Esophagus (tissue), 2 donors: Measurements from ENCODE around the gene CCDC187. TPM values are rescaled to one million over a fixed set of nuclear protein-coding genes. Genes with fewer than 3 reads are reported as not detected.
"Not testable (repeated sequence)": the region's sequence is repeated elsewhere in the genome, so short reads cannot be mapped to it uniquely, and the experiment has no call there.

Source experiments
- H3K27ac ChIP-seq, 2 donors: one replicate each; pipeline ENCODE4 v1.5.1; 2013; ENCODE audit warnings: low read depth in 2 of 2, mild to moderate bottlenecking in 2 of 2, inconsistent platforms in 1 of 2, low read length in 1 of 2, moderate library complexity in 1 of 2
- H3K27me3 ChIP-seq, 2 donors: one replicate each; pipeline ENCODE4 v1.6.1; 2013; ENCODE audit warnings: low read length in 2 of 2, control low read depth in 1 of 2, mild to moderate bottlenecking in 1 of 2; ENCODE audit not compliant: insufficient read depth in 2 of 2, control insufficient read depth in 1 of 2
- H3K36me3 ChIP-seq, 2 donors: one replicate each; pipeline ENCODE4 v1.6.1; 2013; ENCODE audit warnings: low read length in 1 of 2; ENCODE audit not compliant: control insufficient read depth in 2 of 2, insufficient read depth in 2 of 2
- H3K4me1 ChIP-seq, 2 donors: one replicate each; pipeline ENCODE4 v1.6.1; 2013; ENCODE audit warnings: low read length in 1 of 2; ENCODE audit not compliant: control insufficient read depth in 2 of 2, insufficient read depth in 2 of 2
- H3K4me3 ChIP-seq, 2 donors: one replicate each; pipeline ENCODE4 v1.5.1; 2013; ENCODE audit warnings: low read length in 2 of 2, mild to moderate bottlenecking in 2 of 2, low read depth in 1 of 2, moderate library complexity in 1 of 2
- H3K9me3 ChIP-seq, 2 donors: one replicate each; pipeline ENCODE4 v1.6.1; 2013; ENCODE audit warnings: mild to moderate bottlenecking in 2 of 2, low read depth in 1 of 2, low read length in 1 of 2, moderate library complexity in 1 of 2; ENCODE audit not compliant: control insufficient read depth in 2 of 2, insufficient read depth in 1 of 2
- WGBS, 2 donors: extraction: QIAGEN DNeasy Blood & Tissue Kit; methylation state at CpG; one replicate each; pipeline ENCODE4 v1.1.7; 2013; 5-methylcytosine and 5-hydroxymethylcytosine counted together
- polyA plus RNA-seq, 2 donors: library from polyadenylated mRNA; stranded (reverse); fragments of 200-250 nt; gene quantifications; one replicate each; pipeline ENCODE4 v1.2.3, GENCODE V29; 2013
- donor health status: healthy with polysubstance abuse.
- donor health status: Bipolar disorder and iron deficiency.

CCDC187 gene
- polyA plus RNA-seq, 2 donors = not detected

GRCh38 chr9:136322756-136323330 lies 18.9 kb upstream of the CCDC187 start:
- no peaks in the 10 kb centered on the region for H3K27me3 ChIP-seq
- H3K27ac ChIP-seq = no peak overlapping the region
- no peaks in the 10 kb centered on the region for H3K36me3 ChIP-seq
- no peak overlapping the region for H3K4me3 ChIP-seq
- H3K9me3 ChIP-seq = peaks cover 4 to 6% of the 10 kb centered on the region in 2 donors
- WGBS, 2 donors = 50 to 64% methylated on average over 23 of the region's 23 CpGs
- peaks cover 0 to 20% of the 10 kb centered on the region in 2 donors for H3K4me1 ChIP-seq

GRCh38 chr9:136321561-136321960 lies 17.7 kb upstream of the CCDC187 start:
- peaks cover 0 to 24% of the 10 kb centered on the region in 2 donors for H3K4me1 ChIP-seq
- no peak overlapping the region for H3K27ac ChIP-seq
- peaks cover 4 to 8% of the 10 kb centered on the region in 2 donors for H3K9me3 ChIP-seq
- H3K4me3 ChIP-seq = no peak overlapping the region
- H3K36me3 ChIP-seq = no peaks in the 10 kb centered on the region
- 86 to 87% methylated on average over 19 of the region's 19 CpGs for WGBS, 2 donors
- no peaks in the 10 kb centered on the region for H3K27me3 ChIP-seq

DNA sequence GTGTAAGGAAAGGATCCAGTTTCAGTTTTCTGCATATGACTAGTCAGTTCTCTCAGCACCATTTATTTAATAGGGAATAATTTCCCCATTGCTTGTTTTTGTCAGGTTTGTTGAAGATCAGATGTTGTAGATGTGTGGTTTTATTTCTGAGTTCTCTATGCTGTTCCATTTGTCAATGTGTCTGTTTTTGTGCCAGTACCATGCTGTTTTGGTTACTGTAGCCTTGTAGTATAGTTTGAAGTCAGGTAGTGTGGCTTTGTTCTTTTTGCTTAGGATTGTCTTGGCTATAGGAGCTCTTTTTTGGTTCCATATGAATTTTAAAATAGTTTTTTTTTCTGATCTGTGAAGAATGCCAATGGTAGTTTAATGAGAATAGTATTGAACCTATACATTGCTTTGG lies 17.1 kb upstream of the CCDC187 start:
- not testable (repeated sequence) for H3K36me3 ChIP-seq, H3K27me3 ChIP-seq, H3K27ac ChIP-seq, H3K4me3 ChIP-seq
- Histone ChIP-seq H3K9me3 (peaks cover 4 to 13% of the 10 kb centered on the region in 2 donors), H3K4me1 (peaks cover 0 to 23% of the 10 kb centered on the region in 2 donors)

DNA sequence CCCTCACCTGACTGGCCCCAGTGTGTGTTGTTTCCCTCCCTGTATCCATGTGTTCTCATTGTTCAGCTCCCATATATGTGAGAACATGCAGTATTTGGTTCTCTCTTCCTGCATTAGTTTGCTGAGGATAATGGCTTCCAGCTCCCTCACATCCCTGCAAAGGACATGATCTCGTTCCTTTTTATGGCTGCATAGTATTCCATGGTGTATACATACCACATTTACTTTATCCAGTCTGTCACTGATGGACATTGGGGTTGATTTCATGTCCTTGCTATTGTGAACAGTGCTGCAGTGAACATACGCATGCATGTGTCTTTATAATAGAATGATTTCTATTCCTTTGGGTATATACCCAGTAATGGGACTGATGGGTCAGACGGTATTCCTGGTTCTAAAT lies 16.1 kb upstream of the CCDC187 start:
- not testable (repeated sequence) for H3K36me3 ChIP-seq, H3K27me3 ChIP-seq, H3K27ac ChIP-seq, H3K4me3 ChIP-seq
- Histone ChIP-seq H3K4me1 (peaks cover 0 to 20% of the 10 kb centered on the region in 2 donors), H3K9me3 (peaks cover 7 to 19% of the 10 kb centered on the region in 2 donors)
- 93 to 95% methylated on average over 3 of the region's 3 CpGs for WGBS, 2 donors

- H3K36me3 ChIP-seq, H3K4me3 ChIP-seq, H3K27ac ChIP-seq, H3K27me3 ChIP-seq: not testable (repeated sequence)
- Histone ChIP-seq H3K4me1 (peaks cover 0 to 20% of the 10 kb centered on the region in 2 donors), H3K9me3 (peaks cover 7 to 21% of the 10 kb centered on the region in 2 donors)
- WGBS, 2 donors = 95% methylated on average over 13 to 14 of the region's 14 CpGs
Observed at GRCh38 chr9:136319244-136319643, 15.3 kb upstream of the CCDC187 start.

- Histone ChIP-seq H3K4me1 (peaks cover 0 to 20% of the 10 kb centered on the region in 2 donors), H3K36me3 (no peaks in the 10 kb centered on the region), H3K4me3 (no peak overlapping the region), H3K27me3 (no peaks in the 10 kb centered on the region), H3K27ac (no peak overlapping the region), H3K9me3 (peaks cover 7 to 21% of the 10 kb centered on the region in 2 donors)
- WGBS, 2 donors = 86 to 89% methylated on average over 16 of the region's 16 CpGs
Observed at GRCh38 chr9:136318776-136319241, 14.9 kb upstream of the CCDC187 start.

DNA sequence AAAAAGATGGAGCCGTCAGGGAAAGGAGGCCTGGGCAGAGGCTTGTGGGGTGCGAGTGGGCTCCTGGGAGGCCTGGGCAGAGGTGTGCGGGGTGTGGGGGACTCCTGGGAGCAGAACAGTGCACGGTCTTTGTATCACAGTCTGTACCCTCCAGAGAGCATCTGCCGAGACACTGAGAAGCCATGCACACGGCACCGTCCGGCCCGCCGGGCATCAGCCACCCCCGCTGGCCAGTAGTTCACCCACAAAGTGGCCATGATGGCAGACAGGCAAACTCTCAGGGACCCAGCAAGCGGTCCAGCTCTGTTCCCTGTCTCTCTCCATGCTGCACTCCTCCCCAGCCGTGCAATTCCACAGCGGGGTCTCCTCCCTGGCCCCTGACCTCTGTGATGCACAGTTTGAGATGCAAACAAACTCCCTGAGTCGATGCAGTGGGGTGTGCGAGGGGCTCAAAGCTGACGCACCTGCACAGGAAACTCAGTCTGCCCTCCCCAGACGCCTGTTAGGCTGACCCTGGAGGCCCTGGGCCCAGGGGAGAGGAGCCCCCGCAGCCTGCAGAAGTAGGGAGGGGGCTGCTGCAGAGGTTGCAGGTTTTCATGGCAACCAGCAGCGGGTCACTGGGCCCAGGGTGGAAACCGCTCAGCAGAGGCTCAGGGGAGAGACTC lies 14.3 kb upstream of the CCDC187 start:
- Histone ChIP-seq H3K4me3 (no peak overlapping the region), H3K27me3 (no peaks in the 10 kb centered on the region), H3K4me1 (peaks cover 0 to 15% of the 10 kb centered on the region in 2 donors), H3K27ac (no peak overlapping the region), H3K9me3 (peaks cover 7 to 20% of the 10 kb centered on the region in 2 donors), H3K36me3 (no peaks in the 10 kb centered on the region)
- 77 to 78% methylated on average over 21 of the region's 21 CpGs for WGBS, 2 donors

DNA sequence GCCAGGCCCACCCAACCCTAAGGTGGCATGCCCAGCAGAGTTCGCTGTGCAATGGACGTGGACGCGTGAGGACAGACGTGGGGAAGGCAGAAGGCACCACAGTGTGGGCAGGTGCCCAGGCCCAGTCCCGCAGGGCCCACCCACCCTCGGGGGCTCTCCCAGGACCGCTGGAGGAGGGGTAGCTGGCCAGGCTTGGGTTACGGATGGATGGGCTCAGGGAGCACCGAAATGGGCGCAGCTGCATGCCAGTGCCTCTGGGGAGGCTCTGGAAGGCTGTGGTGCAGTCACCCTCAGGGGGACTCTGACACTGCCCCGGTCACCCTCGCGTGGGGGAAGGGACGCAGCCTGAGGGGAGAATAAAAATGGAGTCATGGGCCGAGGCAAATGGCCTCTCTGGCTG lies 13.8 kb upstream of the CCDC187 start:
- Histone ChIP-seq H3K36me3 (no peaks in the 10 kb centered on the region), H3K4me3 (no peak overlapping the region), H3K9me3 (peaks cover 7 to 19% of the 10 kb centered on the region in 2 donors), H3K4me1 (peaks cover 0 to 10% of the 10 kb centered on the region in 2 donors), H3K27me3 (no peaks in the 10 kb centered on the region), H3K27ac (no peak overlapping the region)
- 73 to 84% methylated on average over 16 of the region's 16 CpGs for WGBS, 2 donors

GRCh38 chr9:136316896-136317676 lies 13.2 kb upstream of the CCDC187 start:
- 86 to 89% methylated on average over 13 of the region's 13 CpGs for WGBS, 2 donors
- H3K9me3 ChIP-seq = peaks cover 7 to 19% of the 10 kb centered on the region in 2 donors
- H3K4me3 ChIP-seq = no peak overlapping the region
- H3K27me3 ChIP-seq = no peaks in the 10 kb centered on the region
- no peaks in the 10 kb centered on the region for H3K36me3 ChIP-seq
- H3K4me1 ChIP-seq = peaks cover 0 to 10% of the 10 kb centered on the region in 2 donors
- H3K27ac ChIP-seq = no peak overlapping the region
